BLaER1 (cell line): Measurements from ENCODE around the gene RRP8.

Experiments used
- H3K27ac ChIP-seq: shearing (Covaris generic); formaldehyde crosslinking; 2 replicates; pipeline ENCODE4 v1.8.1; 2022
- H3K27me3 ChIP-seq: shearing (Covaris generic); formaldehyde crosslinking; 2 replicates; pipeline ENCODE4 v1.8.1; 2022
- H3K36me3 ChIP-seq: shearing (Covaris generic); formaldehyde crosslinking; 2 replicates; pipeline ENCODE4 v1.8.1; 2022
- H3K4me1 ChIP-seq: shearing (Covaris generic); formaldehyde crosslinking; 2 replicates; pipeline ENCODE4 v1.8.1; 2022
- H3K4me2 ChIP-seq: shearing (Covaris generic); formaldehyde crosslinking; 2 replicates; pipeline ENCODE4 v1.8.1; 2022
- H3K4me3 ChIP-seq: shearing (Covaris generic); formaldehyde crosslinking; 2 replicates; pipeline ENCODE4 v1.8.1; 2022
- H3K9ac ChIP-seq: shearing (Covaris generic); formaldehyde crosslinking; 2 replicates; pipeline ENCODE4 v1.8.1; 2022
- H3K9me3 ChIP-seq: shearing (Covaris generic); formaldehyde crosslinking; 2 replicates; pipeline ENCODE4 v1.8.1; 2022
- H4K20me1 ChIP-seq: shearing (Covaris generic); formaldehyde crosslinking; 2 replicates; pipeline ENCODE4 v1.8.1; 2022
- Cebpa-rat ChIP-seq: shearing (Covaris generic); IDR thresholded peaks from 2 replicates; pipeline ENCODE4 v1.8.1; 2022

The RRP8 gene

DNA sequence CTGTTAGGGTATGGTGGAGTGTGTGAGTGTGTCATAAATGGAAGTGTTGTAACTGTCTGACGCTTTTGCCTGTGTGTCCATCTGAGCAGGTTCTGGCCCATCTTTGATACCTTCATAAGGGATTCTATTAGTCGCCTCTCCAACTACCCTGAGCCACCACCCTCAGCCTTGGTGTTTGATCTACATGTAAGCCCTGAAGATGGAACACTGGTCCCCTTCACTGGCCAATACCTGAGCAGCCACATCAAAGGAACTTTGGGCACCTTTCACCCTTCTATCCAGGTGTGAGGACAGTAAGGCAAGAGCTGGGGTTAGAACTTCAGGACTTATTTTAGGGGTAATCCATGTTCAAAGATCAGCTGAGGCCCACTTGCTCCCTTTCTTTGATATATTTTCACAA lies 55.3 kb downstream of the RRP8 start:
- Histone ChIP-seq H3K4me3 (no peak overlapping the region), H3K9ac (no peak overlapping the region), H3K4me1 (no peaks in the 10 kb centered on the region), H3K27me3 (no peaks in the 10 kb centered on the region; the same call in 1 of the 2 replicates), H3K4me2 (no peak overlapping the region), H3K27ac (no peak overlapping the region), H4K20me1 (no peaks in the 10 kb centered on the region), H3K9me3 (no peaks in the 10 kb centered on the region), H3K36me3 (peaks cover 43% of the 10 kb centered on the region)
- TF ChIP-seq Cebpa-rat, result no peak

DNA sequence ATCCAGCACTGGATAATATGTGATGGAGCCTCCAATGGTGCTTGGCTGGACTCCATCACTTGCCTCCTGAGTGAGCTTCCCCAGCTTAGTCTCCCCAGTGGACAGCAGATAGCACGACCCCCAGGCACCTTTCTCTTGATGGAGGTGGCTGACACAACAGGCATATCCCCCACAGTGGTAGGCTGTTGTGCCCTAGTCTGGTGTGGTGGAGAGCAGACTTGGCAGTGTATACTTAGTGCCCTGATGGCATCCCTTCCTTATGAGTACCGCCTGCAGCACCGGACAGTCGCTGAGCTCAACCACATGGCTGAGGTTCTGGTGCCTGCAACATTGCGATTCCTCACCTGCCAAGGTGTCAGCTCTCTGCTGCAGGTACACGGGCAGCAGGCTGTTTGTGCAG lies 56.2 kb downstream of the RRP8 start:
- Histone ChIP-seq H3K9ac (no peak overlapping the region), H3K4me2 (no peak overlapping the region), H3K9me3 (no peaks in the 10 kb centered on the region), H3K4me3 (no peak overlapping the region), H3K36me3 (peaks cover 43% of the 10 kb centered on the region), H3K4me1 (no peaks in the 10 kb centered on the region), H3K27ac (no peak overlapping the region), H3K27me3 (no peaks in the 10 kb centered on the region; the same call in 1 of the 2 replicates), H4K20me1 (no peaks in the 10 kb centered on the region)
- TF ChIP-seq Cebpa-rat, result no peak

DNA sequence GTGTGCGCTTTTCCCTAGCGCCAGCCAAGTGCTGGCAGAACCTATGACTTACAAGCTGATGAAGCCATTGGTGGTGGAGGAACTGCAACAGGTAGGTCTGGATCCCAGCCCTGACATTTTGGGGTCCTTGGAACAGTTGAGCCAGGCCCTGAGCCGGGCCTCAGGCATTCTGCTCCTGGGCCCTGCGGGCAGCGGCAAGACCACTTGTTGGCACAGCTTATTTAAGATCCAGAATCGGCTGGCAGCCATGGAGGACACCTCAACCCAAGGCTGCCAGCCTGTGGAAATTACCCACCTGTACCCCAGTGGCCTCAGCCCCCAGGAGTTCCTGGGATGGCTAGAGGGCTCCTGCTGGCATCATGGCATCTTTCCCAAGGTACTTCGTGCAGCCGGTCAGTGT lies 56.7 kb downstream of the RRP8 start:
- TF ChIP-seq Cebpa-rat, result no peak
- H3K27ac ChIP-seq, result no peak overlapping the region
- no peaks in the 10 kb centered on the region for H4K20me1 ChIP-seq
- peaks cover 43% of the 10 kb centered on the region for H3K36me3 ChIP-seq
- H3K4me3 ChIP-seq, result no peak overlapping the region
- H3K4me2 ChIP-seq, result no peak overlapping the region
- no peaks in the 10 kb centered on the region; the same call in 1 of the 2 replicates for H3K27me3 ChIP-seq
- H3K9ac ChIP-seq, result no peak overlapping the region
- no peaks in the 10 kb centered on the region for H3K9me3 ChIP-seq
- H3K4me1 ChIP-seq, result no peaks in the 10 kb centered on the region

GRCh38 chr11:6545917-6546605 lies 57.4 kb downstream of the RRP8 start:
- Histone ChIP-seq H3K27ac (no peak overlapping the region), H4K20me1 (no peaks in the 10 kb centered on the region), H3K27me3 (no peaks in the 10 kb centered on the region; the same call in 1 of the 2 replicates), H3K36me3 (peaks cover 43% of the 10 kb centered on the region), H3K4me1 (no peaks in the 10 kb centered on the region), H3K9ac (no peak overlapping the region), H3K9me3 (no peaks in the 10 kb centered on the region), H3K4me2 (no peak overlapping the region), H3K4me3 (no peak overlapping the region)
- no peak for TF ChIP-seq Cebpa-rat
